DMS153 treated with DMSO at 0.1 percent for 48 hours (cell line): ENCODE data around the gene LPAR1.
"Not testable (repeated sequence)": the region's sequence is repeated elsewhere in the genome, so short reads cannot be mapped to it uniquely, and the experiment has no call there.

Source experiments
- DNase-seq: peaks from one replicate; lab custom pipeline; 2025; ENCODE audit not compliant: unreplicated experiment; lab: John Stamatoyannopoulos, UW

The LPAR1 gene

DNA sequence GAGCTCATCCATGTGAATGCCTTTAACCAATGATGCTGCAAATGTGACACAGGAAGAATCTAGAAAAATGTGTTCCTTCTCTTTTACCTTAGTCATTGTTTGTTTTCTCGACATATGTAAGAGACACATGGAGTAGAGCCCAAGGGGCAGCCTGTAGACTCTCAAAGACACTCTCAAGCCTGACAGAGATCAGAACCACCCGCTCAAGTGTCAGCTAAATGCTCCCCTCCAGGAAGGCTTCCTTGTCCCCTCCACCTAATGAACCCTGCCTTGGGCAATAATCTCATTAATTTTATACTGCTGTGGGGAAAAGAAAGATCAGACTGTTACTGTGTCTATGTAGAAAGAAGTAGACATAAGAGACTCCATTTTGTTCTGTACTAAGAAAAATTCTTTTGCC is 212.3 kb downstream of the LPAR1 start:
- no peak for DNase-seq

DNA sequence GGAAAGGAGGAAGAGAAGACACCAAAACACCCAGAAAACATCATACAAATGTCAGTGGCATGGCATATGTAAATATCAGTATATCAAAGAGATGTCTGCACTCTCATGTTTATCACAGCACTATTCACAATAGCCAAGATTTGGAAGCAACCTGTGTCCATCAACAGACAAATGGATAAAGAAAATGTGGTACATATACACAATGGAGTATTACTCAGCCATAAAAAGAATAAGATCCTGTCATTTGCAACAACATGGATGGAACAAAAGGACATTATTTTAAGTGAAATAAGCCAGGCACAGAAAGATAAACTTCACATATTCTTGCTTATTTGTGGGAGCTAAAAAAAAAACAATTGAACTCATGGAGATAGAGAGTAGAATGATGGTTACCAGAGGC is 213.1 kb downstream of the LPAR1 start:
- not testable (repeated sequence) for DNase-seq
